GM18505 (cell line): Measurements from ENCODE around the gene UST.

Experiments used
- ATAC-seq: cut with Tn5 transposase; IDR thresholded peaks from one replicate; pipeline ENCODE4 v1.9.1; 2021; ENCODE audit not compliant: unreplicated experiment
- POLR2A ChIP-seq: IDR thresholded peaks from 4 replicates; pipeline ENCODE4 v1.6.1; 2011; ENCODE audit warnings: borderline replicate concordance; ENCODE audit not compliant: insufficient read depth, insufficient read length; ENCODE audit errors: extremely low read depth

UST gene

DNA sequence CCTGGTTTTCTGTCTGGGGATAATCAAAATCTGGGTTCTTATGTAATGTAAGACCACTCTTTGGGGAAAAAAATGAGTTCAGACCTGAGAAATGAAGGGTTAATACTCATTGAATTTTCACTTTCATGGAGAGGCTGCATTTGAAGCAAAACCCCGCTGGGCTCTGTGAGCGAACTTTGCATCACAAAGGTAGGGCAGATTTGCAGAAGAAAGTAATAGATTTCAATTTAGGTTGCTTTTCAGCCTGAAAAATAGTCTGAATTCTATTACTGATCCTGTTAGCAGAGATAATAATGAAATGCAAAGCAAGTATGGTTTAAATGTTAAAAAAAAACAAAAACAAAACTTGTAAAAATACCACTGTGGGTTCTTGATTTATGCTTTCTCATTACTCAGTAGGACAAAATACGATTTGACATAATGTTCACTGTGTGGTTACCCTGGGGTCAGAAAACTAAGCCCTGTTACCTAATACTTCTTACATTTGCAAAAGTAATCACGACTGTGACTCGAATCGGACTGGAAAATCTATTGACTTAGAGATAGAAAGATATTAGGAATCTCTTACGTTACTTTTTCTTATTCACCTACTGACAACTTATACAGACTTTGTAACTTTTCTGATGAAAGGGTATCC is 72.2 kb downstream of the UST start:
- no peak for ATAC-seq
- TF ChIP-seq POLR2A = no peak

DNA sequence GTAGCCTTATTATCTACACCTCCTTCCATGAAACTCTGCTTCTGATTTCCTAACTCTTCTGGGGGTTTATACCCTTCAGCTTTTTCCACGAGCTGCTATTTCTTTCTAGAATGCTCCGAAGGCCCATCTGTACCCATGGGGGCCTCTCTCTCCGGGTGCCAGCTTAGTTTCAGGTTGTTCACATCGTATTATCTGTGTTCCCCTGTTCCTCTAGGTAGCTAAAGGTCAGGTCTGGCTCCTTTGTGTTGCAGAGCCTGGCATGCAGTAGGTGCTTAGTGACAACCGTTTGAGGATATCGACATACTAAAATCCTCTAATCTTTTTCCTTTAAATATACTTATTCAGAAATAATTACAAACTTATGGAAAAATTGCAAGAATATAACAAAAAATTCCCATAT is 73.0 kb downstream of the UST start:
- TF ChIP-seq POLR2A = no peak
- ATAC-seq = no peak

DNA sequence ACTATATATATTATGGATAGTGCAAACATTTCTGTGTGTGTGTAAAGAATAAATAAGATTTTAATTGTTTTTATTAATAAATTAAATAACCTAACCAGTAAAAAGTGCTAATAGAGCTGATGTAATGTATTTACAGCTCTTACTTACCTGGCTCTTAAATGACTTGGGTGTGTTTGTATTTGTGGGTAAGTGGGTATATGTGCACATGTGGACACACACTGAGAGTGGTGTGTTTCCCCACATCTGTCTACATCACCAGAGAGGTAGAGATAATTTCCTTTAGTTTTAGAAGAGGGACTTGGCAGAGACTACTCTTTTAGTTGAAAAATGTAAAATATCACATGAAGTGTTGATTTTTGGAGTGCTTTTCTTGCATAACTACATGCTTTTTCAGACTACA is 76.0 kb downstream of the UST start:
- no peak for ATAC-seq
- TF ChIP-seq POLR2A = no peak

DNA sequence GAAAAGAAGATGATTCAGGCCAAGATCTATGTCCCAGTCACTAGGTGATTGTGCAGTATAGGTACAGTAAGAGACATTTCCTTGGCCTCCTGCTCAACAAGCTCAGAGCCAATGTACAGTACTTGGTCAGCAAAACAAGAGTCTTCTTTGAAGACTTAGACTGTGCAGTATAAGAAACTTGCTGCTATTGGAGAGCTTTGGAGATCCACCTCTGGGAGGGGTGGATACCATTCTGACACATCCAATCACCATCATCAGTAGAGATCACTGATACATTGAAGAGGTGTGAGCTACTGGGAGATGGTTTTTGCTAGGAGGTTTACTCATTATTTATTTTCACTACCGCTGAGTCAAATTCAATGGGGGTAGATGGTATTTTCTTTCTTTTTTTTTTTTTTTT is 77.5 kb downstream of the UST start:
- TF ChIP-seq POLR2A = no peak

DNA sequence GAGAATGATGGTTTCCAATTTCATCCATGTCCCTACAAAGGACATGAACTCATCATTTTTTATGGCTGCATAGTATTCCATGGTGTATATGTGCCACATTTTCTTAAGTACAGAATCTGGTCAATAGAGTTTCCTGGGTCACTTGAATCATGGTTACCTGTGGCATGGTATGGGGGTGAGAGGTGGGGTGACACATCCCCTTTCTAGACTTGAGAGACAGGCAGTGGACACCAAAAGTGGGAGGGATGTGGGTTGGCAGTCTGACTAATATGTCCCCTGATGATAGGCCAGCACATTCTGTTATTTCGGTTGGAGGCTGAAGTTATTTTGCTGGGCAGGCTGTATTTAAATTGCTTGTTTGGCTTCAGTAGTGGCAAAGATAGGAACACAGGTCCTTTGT is 78.1 kb downstream of the UST start:
- no peak for ATAC-seq
- TF ChIP-seq POLR2A = no peak

More for the DNA sequence above, 77.5 kb downstream of the UST start:
- no peak for ATAC-seq

DNA sequence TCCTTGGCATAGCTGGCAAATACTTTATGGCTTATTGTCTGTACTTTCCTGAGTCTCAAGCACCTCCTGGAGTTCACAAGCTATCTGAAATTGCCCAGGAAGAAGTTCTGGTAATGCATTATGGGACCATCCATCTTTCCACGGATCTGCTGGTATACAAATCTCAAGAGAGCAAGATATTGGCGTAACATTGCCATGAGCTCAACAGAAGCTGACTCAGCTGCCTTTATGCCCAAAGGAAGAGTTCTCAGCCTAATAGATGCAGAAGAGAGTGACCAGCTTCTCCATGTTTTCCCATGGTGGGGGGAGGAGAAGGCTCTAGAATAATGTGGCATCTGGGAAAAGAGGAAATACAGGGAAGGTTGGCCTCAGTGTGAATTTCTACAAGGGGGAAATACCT is 78.7 kb downstream of the UST start:
- no peak for ATAC-seq
- TF ChIP-seq POLR2A = no peak

DNA sequence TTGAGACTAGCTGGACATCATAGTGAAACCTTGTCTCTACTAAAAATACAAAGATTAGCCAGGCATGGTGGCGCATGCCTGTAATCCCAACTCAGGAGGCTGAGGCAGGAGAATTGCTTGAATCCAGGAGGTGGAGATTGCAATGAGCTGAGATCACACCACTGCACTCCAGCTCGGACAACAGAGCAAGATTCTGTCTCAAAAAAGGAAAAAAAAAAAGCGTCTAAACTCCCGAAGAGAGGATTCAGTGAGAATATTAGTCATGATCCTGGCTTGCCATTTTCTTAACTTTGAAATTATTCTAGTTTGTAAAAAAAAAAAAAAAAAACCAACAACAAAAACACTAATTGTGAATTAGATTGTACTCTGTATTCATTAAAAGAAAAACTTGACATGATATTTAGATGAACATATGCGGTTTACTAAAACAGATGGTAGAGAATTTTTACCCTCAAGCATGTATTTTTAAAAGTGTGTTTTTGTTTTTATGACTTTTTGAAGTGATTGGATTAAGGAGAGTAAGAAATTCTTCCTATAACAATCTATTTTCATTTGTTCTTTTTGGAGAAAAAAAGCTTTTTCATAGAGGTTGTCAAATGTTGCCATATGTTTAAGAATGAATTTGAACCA is 80.7 kb downstream of the UST start:
- no peak for ATAC-seq
- no peak for TF ChIP-seq POLR2A

DNA sequence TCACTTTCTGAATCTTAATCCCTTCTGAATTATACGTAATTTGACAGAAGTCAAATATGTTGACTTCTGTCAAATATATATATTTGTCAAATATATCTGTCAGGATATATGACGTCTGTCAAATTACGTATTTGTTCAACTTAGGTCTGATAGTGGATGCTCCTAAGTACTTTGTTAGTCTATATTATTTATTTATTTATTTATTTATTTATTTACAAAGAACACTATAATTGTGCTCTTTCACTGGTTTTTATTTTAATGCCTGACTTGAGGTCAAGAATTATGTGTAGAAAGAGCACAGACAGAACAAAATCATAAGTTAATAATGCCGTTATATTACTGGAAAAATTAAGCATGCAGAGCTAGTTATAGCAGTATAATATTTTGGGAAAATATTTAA is 81.2 kb downstream of the UST start:
- no peak for ATAC-seq
- TF ChIP-seq POLR2A = no peak

DNA sequence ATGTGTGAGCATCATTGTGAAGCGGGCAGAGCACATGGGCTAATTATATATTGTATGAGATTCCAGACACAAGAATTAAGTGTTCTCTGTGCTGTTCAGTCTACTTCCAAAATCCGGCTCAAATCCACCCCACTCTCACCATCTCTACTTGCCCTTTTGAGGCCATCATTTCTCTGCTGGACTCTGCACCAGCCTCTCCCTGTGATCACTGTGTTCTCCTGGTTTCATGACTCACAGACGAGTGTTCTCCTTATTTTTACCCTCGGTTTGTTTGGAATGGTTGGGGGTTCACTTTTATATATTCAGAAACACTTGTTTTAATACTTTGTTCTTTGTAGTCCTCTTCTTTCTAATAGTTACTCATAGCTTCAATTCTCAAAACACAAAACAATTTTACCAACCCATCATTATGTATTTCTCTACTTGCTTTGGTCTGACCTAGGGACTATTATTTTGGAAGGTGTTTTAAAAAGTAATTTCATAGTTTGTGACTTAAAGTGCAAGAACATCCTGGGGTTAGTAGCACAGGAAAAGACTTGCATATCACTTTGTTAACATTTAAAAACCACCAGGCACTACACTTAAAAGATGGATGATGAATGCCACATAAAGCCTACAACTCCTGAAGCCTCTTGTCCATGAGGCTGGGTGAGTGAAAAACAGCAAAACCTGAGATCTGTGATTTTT is 82.7 kb downstream of the UST start:
- ATAC-seq = no peak
- TF ChIP-seq POLR2A = no peak

DNA sequence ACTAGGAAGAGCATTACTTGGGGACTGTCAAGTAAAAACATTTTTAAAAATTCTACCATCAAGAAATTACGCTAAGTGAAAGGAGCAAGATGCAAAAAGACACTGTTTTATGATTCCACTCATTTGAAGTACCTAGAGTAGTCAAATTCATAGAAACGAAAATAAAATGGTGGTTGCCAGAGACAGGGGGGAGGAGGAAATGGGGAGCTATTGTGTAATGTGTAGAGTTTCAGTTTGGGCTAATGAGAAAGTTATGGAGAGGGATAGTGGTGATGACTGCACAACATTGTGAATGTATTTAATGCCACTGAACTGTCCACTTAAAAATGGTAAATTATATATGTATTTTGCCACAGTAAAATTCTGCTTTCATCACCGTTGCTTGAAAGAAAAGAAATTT is 83.8 kb downstream of the UST start:
- no peak for ATAC-seq
- TF ChIP-seq POLR2A = no peak

DNA sequence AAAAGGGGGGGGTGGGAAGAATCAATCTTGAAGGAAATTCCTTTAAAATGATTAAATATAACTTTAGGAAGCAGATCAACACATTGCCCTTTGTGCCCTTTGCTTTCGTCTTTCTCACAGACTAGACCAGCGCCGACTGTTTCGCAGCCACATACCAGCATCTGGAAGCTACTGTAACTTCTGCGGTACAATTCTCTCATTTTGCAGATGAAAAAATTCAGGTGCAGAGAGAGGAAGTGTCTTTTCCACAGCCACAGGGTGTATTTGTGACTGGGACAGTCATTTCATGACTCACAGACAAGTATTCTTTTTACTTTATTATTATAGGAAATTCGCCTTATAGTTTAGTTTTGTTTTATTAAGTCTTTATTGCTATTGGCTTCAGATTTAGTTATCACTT is 84.2 kb downstream of the UST start:
- ATAC-seq = no peak
- TF ChIP-seq POLR2A = no peak

DNA sequence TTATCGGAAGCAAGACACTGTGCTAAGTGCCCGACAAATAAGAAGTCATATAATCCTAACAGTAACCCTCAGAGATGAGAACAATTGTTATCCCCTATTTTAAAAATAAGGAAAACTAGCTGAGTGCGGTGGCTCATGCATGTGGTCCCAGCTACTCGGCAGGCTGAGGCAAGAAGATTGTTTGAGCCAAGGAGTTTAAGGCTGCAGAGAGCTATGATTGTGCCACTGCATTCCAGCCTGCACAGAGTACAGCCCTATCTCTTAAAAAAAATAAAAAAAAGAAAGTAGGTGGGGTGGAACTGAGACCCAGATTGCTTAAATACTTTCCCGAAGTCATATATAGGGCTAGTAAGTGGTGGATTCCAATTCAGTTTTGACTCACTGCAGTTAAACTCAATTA is 84.7 kb downstream of the UST start:
- no peak for ATAC-seq
- no peak for TF ChIP-seq POLR2A

DNA sequence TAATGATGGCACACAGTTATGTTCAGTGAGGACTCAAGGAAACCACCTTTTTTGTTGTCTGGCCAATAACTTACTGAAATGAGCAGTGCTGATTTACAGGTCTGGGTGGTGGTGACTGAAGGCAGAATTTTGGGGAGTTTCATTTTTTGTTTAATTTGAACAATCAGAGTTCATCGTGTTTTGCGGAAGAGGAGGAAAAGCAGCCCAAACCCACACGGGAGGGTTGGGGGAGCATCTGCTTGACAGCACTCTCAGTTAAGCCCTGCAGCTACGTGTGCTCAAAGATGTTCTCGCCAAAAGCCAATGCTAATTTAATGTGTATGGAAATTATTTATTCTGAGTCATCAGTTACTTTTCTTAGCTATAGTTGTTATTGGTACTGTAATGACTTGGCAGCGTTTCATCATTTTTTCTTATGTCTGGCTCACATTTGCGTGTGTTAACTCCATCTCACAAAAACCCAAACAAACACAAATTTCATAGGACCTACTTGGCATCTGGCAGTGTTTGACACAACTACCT is 89.2 kb downstream of the UST start:
- no peak for TF ChIP-seq POLR2A
- ATAC-seq = no peak

DNA sequence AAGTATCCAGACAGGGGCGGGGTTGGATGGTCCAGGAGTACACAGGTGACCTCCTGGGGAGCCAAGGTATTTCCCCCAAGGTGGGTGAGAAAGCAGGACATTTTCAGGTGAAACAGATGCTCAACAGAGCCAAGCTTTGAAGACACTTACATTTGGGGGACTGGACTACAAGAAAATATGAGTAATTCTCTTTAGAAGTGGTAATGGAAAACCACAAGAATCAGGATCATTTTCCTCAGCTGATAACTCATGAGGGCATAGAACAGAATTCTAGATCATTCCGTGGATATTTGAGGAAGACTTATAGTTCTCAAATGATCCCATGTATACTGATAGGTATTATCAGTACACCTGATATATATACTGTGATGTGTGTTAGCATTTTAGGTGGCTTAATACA is 89.9 kb downstream of the UST start:
- no peak for ATAC-seq
- TF ChIP-seq POLR2A = no peak
